IMR-90 (cell line): ENCODE data around the gene GRHL3.

ENCODE experiments used
- BHLHE40 ChIP-seq: fragments of 150-350 bp; IDR thresholded peaks from 2 replicates; pipeline ENCODE4 v1.6.1; 2016; ENCODE audit warnings: mild to moderate bottlenecking, low read depth, low read length
- CTCF ChIP-seq: conservative IDR thresholded peaks from 2 replicates; pipeline ENCODE4 v1.5.1; 2012; ENCODE audit warnings: mild to moderate bottlenecking, low read depth, low read length, improper control_type of control experiment
- MXI1 ChIP-seq: IDR thresholded peaks from 2 replicates; pipeline ENCODE4 v1.6.1; 2012; ENCODE audit warnings: low read depth, mild to moderate bottlenecking, low read length, moderate library complexity, borderline replicate concordance
- NFE2L2 ChIP-seq: fragments of 150-350 bp; IDR thresholded peaks from 2 replicates; pipeline ENCODE4 v1.6.1; 2016; ENCODE audit warnings: low read depth, mild to moderate bottlenecking, low read length
- POLR2A ChIP-seq: IDR thresholded peaks from 2 replicates; pipeline ENCODE4 v1.6.1; 2012; ENCODE audit warnings: mild to moderate bottlenecking, low read depth, low read length
- RCOR1 ChIP-seq: IDR thresholded peaks from 2 replicates; pipeline ENCODE4 v1.6.1; 2012; ENCODE audit warnings: mild to moderate bottlenecking, low read length, improper control_type of control experiment; ENCODE audit not compliant: insufficient replicate concordance
- RFX5 ChIP-seq: IDR thresholded peaks from 2 replicates; pipeline ENCODE4 v1.8.0; 2012; ENCODE audit warnings: low read depth, mild to moderate bottlenecking, low read length, moderate library complexity

- no peak for TF ChIP-seq MXI1
- TF ChIP-seq RCOR1: no peak
- TF ChIP-seq NFE2L2: no peak
- TF ChIP-seq CTCF: no peak
- no peak for TF ChIP-seq RFX5
- TF ChIP-seq POLR2A: no peak
- no peak for TF ChIP-seq BHLHE40
Observed at GRCh38 chr1:24347159-24347934, 28.2 kb downstream of the GRHL3 start.
